GM10248 (cell line): ENCODE results near the gene CHN1.

Experiments
- CTCF ChIA-PET: fragments of 300-600 bp; sonication (Branson Sonifier 250); formaldehyde crosslinking; extraction: SDS; loops from one replicate; lab custom pipeline; 2021; ENCODE audit warnings: antibody characterized with exemption; lab: Yijun Ruan, JAX
- POLR2A ChIA-PET: fragments of 350-650 bp; sonication (Branson Sonifier 250); formaldehyde crosslinking; extraction: SDS; loops from one replicate; lab custom pipeline; 2020; ENCODE audit warnings: antibody characterized with exemption; lab: Yijun Ruan, JAX
- DNase-seq: peaks from one replicate; pipeline ENCODE4 v3.0.0; 2012; ENCODE audit errors: extremely low spot score
- TF ChIP-seq, protein P1 (sequence below): IDR thresholded peaks from 2 replicates; pipeline ENCODE4 v1.5.1; 2012; ENCODE audit warnings: mild to moderate bottlenecking, low read depth; ENCODE audit errors: extremely low read depth, missing control alignments, control extremely low read depth

CHN1 gene

DNA sequence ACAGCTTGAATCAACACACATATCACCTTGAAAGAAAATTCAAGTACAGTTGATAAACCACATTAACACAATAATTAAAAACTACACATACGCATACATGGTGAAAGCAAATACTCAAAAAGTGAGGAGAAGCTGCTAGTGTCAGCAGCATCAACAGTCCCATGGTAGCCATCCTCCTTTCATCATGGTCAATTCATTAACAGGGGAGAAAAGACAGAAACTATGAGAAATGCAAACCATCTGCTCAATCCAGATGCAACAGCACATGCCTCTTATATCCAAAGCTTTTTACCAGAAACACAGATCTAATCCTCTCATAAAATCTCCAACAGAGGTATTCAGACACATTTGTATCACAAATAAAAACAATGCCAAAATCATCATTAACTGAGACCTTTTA, 159.0 kb downstream of the CHN1 start:
- POLR2A ChIA-PET, result no interaction called here
- TF ChIP-seq, protein P1, sequence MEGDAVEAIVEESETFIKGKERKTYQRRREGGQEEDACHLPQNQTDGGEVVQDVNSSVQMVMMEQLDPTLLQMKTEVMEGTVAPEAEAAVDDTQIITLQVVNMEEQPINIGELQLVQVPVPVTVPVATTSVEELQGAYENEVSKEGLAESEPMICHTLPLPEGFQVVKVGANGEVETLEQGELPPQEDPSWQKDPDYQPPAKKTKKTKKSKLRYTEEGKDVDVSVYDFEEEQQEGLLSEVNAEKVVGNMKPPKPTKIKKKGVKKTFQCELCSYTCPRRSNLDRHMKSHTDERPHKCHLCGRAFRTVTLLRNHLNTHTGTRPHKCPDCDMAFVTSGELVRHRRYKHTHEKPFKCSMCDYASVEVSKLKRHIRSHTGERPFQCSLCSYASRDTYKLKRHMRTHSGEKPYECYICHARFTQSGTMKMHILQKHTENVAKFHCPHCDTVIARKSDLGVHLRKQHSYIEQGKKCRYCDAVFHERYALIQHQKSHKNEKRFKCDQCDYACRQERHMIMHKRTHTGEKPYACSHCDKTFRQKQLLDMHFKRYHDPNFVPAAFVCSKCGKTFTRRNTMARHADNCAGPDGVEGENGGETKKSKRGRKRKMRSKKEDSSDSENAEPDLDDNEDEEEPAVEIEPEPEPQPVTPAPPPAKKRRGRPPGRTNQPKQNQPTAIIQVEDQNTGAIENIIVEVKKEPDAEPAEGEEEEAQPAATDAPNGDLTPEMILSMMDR, result no peak
- no peak for DNase-seq
- CTCF ChIA-PET, result interaction anchor here (1.0 kb wide), 1 partner anchor 74 kb away, joined by 3 read pairs; no protein-coding TSS in a partner anchor

DNA sequence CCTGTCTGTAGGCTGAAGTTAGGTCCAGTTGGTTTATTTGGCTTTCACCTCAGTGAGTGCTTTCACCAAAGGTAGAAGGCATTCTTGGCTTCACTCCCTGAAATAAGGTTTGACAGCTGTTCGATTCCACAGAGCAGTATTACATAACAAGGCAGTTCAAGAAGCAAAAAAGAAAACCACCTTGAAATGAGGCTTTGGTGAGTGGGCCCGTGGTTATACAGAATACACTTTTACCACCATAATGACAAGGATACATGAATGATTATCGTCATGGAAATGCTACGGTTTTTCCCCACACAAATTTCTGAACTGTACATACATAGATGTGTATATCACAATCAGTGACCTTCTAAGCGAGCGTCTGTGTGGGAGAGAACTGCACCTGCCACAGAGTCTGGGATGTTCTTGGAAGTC, 160.9 kb downstream of the CHN1 start:
- POLR2A ChIA-PET, result no interaction called here
- CTCF ChIA-PET, result interaction anchor here (0.7 kb wide), 1 partner anchor 22 kb away, joined by 3 read pairs; no protein-coding TSS in a partner anchor

DNA sequence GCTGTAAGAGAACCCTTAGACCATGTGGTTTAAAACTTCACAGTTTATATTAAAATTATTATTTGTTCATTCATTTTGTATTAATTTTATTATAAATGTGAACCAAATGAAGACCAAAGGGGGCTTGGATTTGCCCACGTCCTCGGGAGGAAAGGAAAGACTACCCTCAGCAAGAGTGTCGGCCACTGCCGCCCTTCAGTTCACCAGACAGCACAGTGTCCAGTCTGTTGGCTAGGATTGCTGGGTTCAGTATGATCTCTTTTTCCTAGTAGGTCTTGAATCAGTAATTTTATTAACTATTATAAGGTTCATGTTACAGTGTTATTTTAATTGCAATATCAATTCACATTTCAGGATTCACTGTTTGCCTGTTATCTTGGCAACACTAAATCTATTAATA, 162.7 kb downstream of the CHN1 start:
- ChIA-PET CTCF (interaction anchor here (0.7 kb wide), 1 partner anchor 15 kb away, joined by 3 read pairs; no protein-coding TSS in a partner anchor), POLR2A (no interaction called here)
- DNase-seq, result no peak
- TF ChIP-seq, protein P1, result no peak

More for the DNA sequence above, 160.9 kb downstream of the CHN1 start:
- no peak for DNase-seq
- TF ChIP-seq, protein P1, result no peak

DNA sequence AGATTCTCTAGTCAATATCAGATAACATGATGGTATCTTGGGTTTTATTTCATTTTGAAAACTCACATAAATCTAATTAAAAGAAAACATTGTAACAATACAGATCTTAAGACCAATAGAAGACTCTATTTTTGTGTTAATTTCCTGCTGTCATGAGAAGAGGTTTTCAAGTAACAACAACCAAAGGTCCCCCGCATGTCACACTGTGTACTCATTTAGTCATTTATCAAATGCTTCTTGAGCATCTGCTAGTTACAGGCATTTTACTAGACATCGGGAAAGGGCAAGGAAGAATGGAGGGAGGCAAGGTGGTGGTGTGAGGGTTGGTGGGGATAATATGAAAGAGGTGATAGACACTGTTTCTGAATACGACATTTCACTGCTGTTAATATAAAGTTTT, 163.2 kb downstream of the CHN1 start:
- CTCF ChIA-PET, result no interaction called here
- POLR2A ChIA-PET, result no interaction called here
- no peak for DNase-seq
- TF ChIP-seq, protein P1, result no peak

DNA sequence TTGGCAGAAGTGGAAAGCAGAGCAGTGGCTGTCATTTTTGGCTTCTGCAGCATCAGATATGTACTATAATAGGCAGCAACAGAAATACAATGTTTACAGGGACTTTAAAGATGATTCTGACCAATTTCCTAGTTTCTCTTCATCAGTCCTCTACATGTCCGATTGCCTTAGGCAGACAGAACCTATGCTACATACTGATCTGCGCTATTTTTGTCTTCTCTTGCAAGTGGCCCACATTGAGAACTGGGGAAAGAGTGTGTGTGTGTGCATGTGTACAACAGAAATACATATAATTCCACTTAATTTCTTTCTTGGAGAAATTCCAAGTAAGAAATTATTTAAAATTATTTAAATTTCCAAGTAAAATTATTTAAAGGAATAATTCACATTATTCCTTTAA, 163.8 kb downstream of the CHN1 start:
- ChIA-PET CTCF (no interaction called here), POLR2A (no interaction called here)
- DNase-seq, result no peak
- TF ChIP-seq, protein P1, result no peak

DNA sequence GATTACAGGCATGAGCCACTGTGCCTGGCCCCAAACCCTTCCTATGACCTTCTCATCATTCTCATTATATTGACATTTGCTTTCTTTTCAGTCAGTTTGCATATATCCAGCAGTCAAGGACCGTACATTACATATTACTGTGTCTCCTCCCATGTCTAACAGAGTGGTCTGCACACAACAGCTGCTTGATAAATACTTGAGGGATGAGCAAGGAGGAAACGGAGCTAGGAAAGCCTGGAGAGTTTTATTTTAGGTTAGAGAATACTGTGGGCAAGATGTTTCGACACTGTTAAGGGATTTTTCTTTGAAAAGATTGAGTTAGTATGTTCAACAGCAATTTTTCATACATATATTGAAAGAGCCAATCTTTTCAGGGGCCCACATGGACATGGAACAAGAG, 164.7 kb downstream of the CHN1 start:
- CTCF ChIA-PET, result interaction anchor here (0.9 to 1.1 kb wide), 2 partner anchors 15 to 24 kb away, joined by 3 read pairs; no protein-coding TSS in a partner anchor
- DNase-seq, result no peak
- POLR2A ChIA-PET, result no interaction called here
- TF ChIP-seq, protein P1, result no peak
